ENCODE measurements around the gene SMAD3. TPM values are rescaled to one million over a fixed set of nuclear protein-coding genes. Genes with fewer than 3 reads are reported as not detected.
"Not testable (repeated sequence)": the region's sequence is repeated elsewhere in the genome, so short reads cannot be mapped to it uniquely, and the experiment has no call there.

SMAD3 gene
- total and polyA plus RNA-seq, 3 experiments from 2014 or later = 30.2 to 34.2 (median 31.7) TPM

DNA sequence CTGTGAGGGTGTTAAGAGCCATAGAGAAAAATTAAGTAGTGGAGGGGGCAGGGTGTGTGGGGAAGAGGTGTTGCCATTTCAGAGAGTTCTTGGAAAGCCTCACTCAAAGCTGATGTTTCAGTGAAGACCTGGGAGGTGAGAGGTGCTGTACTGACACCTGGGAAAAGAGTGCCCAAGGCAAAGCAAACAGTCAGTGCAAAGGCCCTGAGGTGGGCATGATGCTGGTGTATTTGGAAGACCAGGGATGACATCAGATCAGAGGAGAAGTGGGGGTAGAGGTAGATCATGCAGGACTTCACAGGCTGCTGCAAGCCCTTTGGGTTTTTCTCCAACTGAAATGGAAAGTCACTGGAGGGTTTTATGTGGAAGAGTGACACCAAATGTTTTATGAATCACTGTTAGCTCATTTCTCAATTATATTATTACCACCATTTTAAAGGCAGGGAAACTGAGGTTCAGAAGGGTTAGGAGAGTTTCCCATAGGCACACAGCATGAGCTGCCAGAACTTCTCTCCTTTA lies 42.8 kb upstream of the SMAD3 start:
- CTCF ChIA-PET = no interaction called here
- Histone ChIP-seq H3K4me1 (ENCODE audit: insufficient read depth, low read length) (no peaks in the 10 kb centered on the region), H3K4me3 (ENCODE audit: low read length) (no peak overlapping the region), H3K27ac (ENCODE audit: low read depth, low read length) (no peak overlapping the region), H3K27me3 (ENCODE audit: insufficient read depth, low read length, poor library complexity, severe bottlenecking) (no peaks in the 10 kb centered on the region), H3K36me3 (ENCODE audit: insufficient read depth, low read length) (no peaks in the 10 kb centered on the region), H3K9me3 (ENCODE audit: low read length) (no peaks in the 10 kb centered on the region)
- Mint-ChIP-seq H3K4me3 (no peak overlapping the region), H3K4me1 (peaks cover 4 to 7% (median 6%) of the 10 kb centered on the region in 3 donors), H3K27ac (no peak overlapping the region), H3K27me3 (peaks cover 0 to 9% of the 10 kb centered on the region in 2 donors), H3K36me3 (no peaks in the 10 kb centered on the region), H3K9me3 (no peaks in the 10 kb centered on the region)
- POLR2A ChIA-PET = no interaction called here
- DNase-seq = no peak

DNA sequence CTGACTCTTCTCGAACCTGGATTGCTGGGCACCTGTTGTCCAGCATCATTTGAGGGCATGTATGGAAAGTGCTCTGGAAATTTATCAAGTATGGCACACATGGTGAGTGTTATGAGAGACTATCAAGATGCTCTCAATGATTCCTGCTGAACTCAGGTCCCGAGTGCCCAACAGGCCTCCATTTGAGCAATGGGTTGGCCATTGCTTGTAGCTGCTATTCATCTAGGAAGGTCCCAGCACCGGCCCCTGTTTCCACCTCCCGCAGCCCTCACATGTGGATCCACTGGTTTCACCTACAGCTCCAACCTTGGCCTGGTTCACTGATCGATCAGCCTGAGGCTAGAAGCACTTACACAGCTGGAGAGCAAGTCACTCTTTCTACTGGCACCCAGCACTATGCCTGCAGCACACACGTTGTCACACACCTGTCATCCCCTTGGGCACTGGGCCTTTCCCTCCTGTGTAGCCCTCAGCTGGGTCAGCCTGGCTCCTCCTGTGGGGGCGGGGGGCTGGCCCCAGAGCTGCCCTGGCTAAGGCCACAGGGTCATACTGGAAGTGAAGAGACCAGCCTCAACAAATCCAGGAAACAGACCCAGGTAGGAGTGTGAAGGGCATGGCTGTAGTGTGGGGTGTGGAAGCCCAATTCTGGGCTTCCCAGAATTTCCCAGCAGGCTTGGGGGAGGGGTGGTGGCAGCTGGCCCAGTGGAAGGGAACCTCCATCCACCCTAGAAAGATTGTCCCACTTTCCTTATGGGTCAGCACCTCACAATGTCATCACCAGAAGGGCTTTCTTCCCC lies 41.7 kb upstream of the SMAD3 start:
- Mint-ChIP-seq H3K4me3 (no peak overlapping the region), H3K4me1 (peaks cover 0 to 6% (median 0%) of the 10 kb centered on the region in 3 donors), H3K27me3 (peaks cover 0 to 6% of the 10 kb centered on the region in 2 donors), H3K36me3 (no peaks in the 10 kb centered on the region), H3K9me3 (no peaks in the 10 kb centered on the region), H3K27ac (no peak overlapping the region)
- Histone ChIP-seq H3K27ac (ENCODE audit: low read depth, low read length) (no peak overlapping the region), H3K9me3 (ENCODE audit: low read length) (no peaks in the 10 kb centered on the region), H3K27me3 (ENCODE audit: insufficient read depth, low read length, poor library complexity, severe bottlenecking) (no peaks in the 10 kb centered on the region), H3K4me1 (ENCODE audit: insufficient read depth, low read length) (no peaks in the 10 kb centered on the region), H3K36me3 (ENCODE audit: insufficient read depth, low read length) (no peaks in the 10 kb centered on the region), H3K4me3 (ENCODE audit: low read length) (no peak overlapping the region)
- DNase-seq = no peak
- POLR2A ChIA-PET = no interaction called here
- CTCF ChIA-PET = no interaction called here

DNA sequence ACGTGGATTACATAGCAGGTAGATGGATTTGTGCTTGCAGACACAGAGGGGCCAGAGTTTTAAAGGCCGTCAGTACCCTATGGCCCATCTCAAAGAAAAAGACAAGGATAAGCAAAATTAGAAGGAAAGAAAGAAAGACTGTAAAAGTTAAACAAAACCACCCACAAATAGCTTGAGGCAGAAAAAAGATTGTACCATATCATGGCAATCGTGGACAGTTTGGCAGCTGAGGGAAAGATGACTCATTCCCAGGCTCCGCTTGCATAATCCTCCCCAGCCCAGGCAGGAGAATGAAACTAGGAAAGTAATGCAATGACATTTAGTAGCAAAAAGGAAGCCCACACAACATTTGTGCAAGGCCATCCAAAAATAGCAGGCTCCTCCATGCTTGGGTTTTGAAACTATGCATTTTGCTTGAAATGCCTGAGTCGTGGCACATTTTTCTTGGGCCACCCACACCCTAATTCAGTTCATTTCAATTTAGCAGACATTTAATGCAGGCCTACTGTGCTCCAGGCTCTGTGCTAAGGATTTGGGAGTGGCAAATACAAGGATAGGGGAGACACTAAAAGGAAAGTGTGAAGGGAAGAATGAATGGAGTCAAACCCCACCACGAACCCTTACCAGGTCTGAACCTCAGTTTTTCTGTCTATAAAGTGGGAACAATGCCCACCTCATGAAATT lies 40.9 kb upstream of the SMAD3 start:
- Histone ChIP-seq H3K4me1 (ENCODE audit: insufficient read depth, low read length) (no peaks in the 10 kb centered on the region), H3K36me3 (ENCODE audit: insufficient read depth, low read length) (no peaks in the 10 kb centered on the region), H3K27me3 (ENCODE audit: insufficient read depth, low read length, poor library complexity, severe bottlenecking) (no peaks in the 10 kb centered on the region), H3K9me3 (ENCODE audit: low read length) (no peaks in the 10 kb centered on the region), H3K27ac (ENCODE audit: low read depth, low read length) (no peak overlapping the region), H3K4me3 (ENCODE audit: low read length) (no peak overlapping the region)
- H3K27ac Mint-ChIP-seq = peak overlapping the region in 1 of 8 donors; percentile 38
- H3K4me3 Mint-ChIP-seq = no peak overlapping the region
- H3K36me3 Mint-ChIP-seq = no peaks in the 10 kb centered on the region
- peaks cover 0 to 6% of the 10 kb centered on the region in 2 donors for H3K27me3 Mint-ChIP-seq
- ChIA-PET CTCF (no interaction called here), POLR2A (no interaction called here)
- no peaks in the 10 kb centered on the region for H3K9me3 Mint-ChIP-seq
- no peak for DNase-seq
- peaks cover 0 to 6% (median 0%) of the 10 kb centered on the region in 3 donors for H3K4me1 Mint-ChIP-seq

DNA sequence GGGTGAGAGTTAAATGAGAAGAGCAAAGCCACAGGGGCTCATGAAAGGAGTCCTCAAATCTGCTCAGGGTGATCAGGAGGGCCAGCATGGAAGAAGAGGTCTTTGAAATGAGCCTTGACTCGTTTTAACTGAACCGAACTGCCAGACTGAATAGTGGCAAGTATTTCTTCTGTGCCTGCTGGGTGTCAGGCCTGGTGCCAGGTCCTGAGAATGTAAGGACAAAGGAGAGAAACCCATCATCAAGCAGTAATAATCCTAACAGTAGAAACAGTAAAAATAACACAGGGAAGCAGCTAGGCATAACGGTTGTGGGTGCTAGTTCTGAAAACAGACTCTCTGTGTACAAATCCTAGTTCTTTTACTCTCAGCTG lies 40.4 kb upstream of the SMAD3 start:
- H3K27ac ChIP-seq (ENCODE audit: low read depth, low read length) = no peak overlapping the region
- H3K4me1 ChIP-seq (ENCODE audit: insufficient read depth, low read length) = no peaks in the 10 kb centered on the region
- DNase-seq = no peak
- Mint-ChIP-seq H3K36me3 (no peaks in the 10 kb centered on the region), H3K27me3 (peaks cover 2 to 6% of the 10 kb centered on the region in 2 donors), H3K9me3 (no peaks in the 10 kb centered on the region), H3K4me1 (peaks cover 0 to 6% (median 0%) of the 10 kb centered on the region in 3 donors), H3K27ac (no peak overlapping the region), H3K4me3 (no peak overlapping the region)
- H3K27me3 ChIP-seq (ENCODE audit: insufficient read depth, low read length, poor library complexity, severe bottlenecking) = no peaks in the 10 kb centered on the region
- POLR2A ChIA-PET = no interaction called here
- CTCF ChIA-PET = no interaction called here
- H3K9me3 ChIP-seq (ENCODE audit: low read length) = no peaks in the 10 kb centered on the region
- no peak overlapping the region for H3K4me3 ChIP-seq (ENCODE audit: low read length)
- no peaks in the 10 kb centered on the region for H3K36me3 ChIP-seq (ENCODE audit: insufficient read depth, low read length)

DNA sequence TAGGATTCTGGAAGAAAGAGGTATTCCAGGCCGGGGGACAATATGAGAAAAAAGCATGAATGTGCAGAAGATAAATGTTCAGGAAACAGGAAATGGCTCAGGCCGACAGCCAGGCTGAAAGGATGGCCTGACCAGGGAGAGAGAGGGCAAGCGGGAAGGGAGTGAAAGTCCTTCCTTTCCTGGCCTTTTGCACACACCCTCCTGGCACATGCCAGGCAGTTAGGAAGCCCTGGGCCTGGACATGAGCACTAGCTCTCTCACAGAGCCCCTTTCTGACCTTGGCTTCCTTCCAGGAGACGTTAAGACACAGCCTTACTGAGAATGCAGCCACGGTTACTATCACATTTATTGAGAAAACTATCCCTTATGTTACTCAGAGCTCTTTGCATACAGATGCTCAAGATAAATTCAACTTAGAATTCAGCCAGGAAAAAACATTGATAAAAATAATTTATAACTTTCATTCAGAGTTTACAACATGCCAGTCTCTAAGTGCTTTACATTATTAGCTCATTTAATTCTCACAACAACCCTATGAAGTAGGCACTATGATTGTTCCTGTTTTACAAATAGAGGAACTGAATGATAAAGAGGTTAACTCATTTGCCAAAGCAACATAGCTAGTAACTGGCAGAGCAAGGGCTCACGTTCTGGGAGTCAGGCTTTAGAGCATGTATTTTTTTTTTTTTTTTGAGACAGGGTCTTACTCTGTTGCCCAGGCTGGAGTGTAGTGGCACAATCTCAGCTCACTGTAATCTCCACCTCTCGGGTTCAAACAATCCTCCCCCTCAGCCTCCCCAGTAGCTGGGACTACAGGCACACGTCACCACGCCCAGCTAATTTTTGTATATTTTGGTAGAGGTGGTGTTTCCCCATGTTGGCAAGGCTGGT lies 39.4 kb upstream of the SMAD3 start:
- peaks cover 3 to 6% of the 10 kb centered on the region in 2 donors for H3K27me3 Mint-ChIP-seq
- no peak overlapping the region for H3K4me3 ChIP-seq (ENCODE audit: low read length)
- ChIA-PET CTCF (interaction anchor here (0.9 kb wide), 1 partner anchor 43 kb away, joined by 3 read pairs; no protein-coding TSS in a partner anchor), POLR2A (interaction anchor here (0.7 kb wide), 1 partner anchor 12 kb away, joined by 3 read pairs; no protein-coding TSS in a partner anchor)
- H3K4me1 Mint-ChIP-seq = peaks cover 0 to 6% (median 0%) of the 10 kb centered on the region in 3 donors
- H3K4me1 ChIP-seq (ENCODE audit: insufficient read depth, low read length) = no peaks in the 10 kb centered on the region
- H3K27ac ChIP-seq (ENCODE audit: low read depth, low read length) = peak overlapping the region; percentile 43
- H3K4me3 Mint-ChIP-seq = no peak overlapping the region
- peak overlapping the region in 2 of 8 donors; percentile 25 to 37 for H3K27ac Mint-ChIP-seq
- no peaks in the 10 kb centered on the region for H3K9me3 Mint-ChIP-seq
- H3K9me3 ChIP-seq (ENCODE audit: low read length) = no peaks in the 10 kb centered on the region
- no peaks in the 10 kb centered on the region for H3K36me3 ChIP-seq (ENCODE audit: insufficient read depth, low read length)
- H3K36me3 Mint-ChIP-seq = no peaks in the 10 kb centered on the region
- no peak for DNase-seq
- H3K27me3 ChIP-seq (ENCODE audit: insufficient read depth, low read length, poor library complexity, severe bottlenecking) = no peaks in the 10 kb centered on the region

DNA sequence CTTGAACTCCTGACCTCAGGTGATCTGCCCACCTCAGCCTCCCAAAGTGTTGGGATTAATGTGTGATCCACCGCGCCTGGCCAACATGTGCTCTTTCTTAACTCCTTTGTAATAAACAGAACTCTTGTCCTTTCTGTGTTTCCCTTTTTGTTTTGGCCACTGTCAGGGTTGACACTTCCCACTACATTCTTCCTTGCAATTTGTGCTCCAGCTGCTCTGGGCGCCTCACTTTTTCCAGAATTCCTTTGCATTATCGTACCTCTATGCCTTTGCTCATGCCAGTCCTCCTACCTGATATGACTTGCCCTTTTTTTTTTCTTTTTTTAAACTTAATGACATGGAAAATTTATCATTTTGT lies 38.8 kb upstream of the SMAD3 start:
- POLR2A ChIA-PET = no interaction called here
- no peaks in the 10 kb centered on the region for H3K9me3 Mint-ChIP-seq

DNA sequence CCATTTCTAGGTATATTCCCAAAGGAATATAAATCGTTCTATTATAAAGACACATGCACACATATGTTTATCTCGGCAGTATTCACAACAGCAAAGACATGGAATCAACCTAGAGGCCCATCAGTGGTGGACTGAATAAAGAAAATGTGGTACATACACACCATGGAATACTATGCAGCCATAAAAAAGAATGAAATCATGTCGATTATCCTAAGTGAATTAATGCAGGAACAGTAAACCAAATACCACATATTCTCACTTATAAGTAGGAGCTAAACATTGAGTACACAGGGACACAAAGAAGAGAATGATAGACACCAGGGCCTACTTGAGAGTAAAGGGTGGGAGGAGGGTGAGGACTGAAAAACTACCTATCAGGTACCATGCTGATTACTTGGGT lies 37.0 kb upstream of the SMAD3 start:
- H3K27me3 Mint-ChIP-seq; H3K27ac Mint-ChIP-seq; DNase-seq; H3K36me3 Mint-ChIP-seq; H3K9me3 Mint-ChIP-seq; H3K27me3 ChIP-seq (ENCODE audit: insufficient read depth, low read length, poor library complexity, severe bottlenecking); CTCF ChIA-PET; H3K27ac ChIP-seq (ENCODE audit: low read depth, low read length); H3K4me1 Mint-ChIP-seq; H3K36me3 ChIP-seq (ENCODE audit: insufficient read depth, low read length); POLR2A ChIA-PET; H3K4me3 Mint-ChIP-seq; H3K4me3 ChIP-seq (ENCODE audit: low read length); H3K9me3 ChIP-seq (ENCODE audit: low read length): not testable (repeated sequence)
- peaks cover 11% of the 10 kb centered on the region for H3K4me1 ChIP-seq (ENCODE audit: insufficient read depth, low read length)

More for the DNA sequence above, 38.8 kb upstream of the SMAD3 start:
- H3K27ac ChIP-seq (ENCODE audit: low read depth, low read length) = no peak overlapping the region
- Mint-ChIP-seq H3K27me3 (peaks cover 3 to 6% of the 10 kb centered on the region in 2 donors), H3K4me1 (peaks cover 0 to 6% (median 0%) of the 10 kb centered on the region in 3 donors), H3K4me3 (no peak overlapping the region), H3K27ac (peak overlapping the region in 2 of 8 donors; percentile 16 to 22), H3K36me3 (no peaks in the 10 kb centered on the region)
- DNase-seq = no peak
- H3K4me1 ChIP-seq (ENCODE audit: insufficient read depth, low read length) = no peaks in the 10 kb centered on the region
- CTCF ChIA-PET = no interaction called here
- H3K9me3 ChIP-seq (ENCODE audit: low read length) = no peaks in the 10 kb centered on the region
- H3K27me3 ChIP-seq (ENCODE audit: insufficient read depth, low read length, poor library complexity, severe bottlenecking) = no peaks in the 10 kb centered on the region
- no peaks in the 10 kb centered on the region for H3K36me3 ChIP-seq (ENCODE audit: insufficient read depth, low read length)
- H3K4me3 ChIP-seq (ENCODE audit: low read length) = no peak overlapping the region
